Retinal pigment epithelial cell (primary cell): ENCODE data around the gene HNRNPA1.
"Not testable (repeated sequence)": the region's sequence is repeated elsewhere in the genome, so short reads cannot be mapped to it uniquely, and the experiment has no call there.

Experiments
- DNase-seq: peaks from one replicate; pipeline ENCODE4 v3.0.0-alpha.2; 2010; ENCODE audit warnings: low read depth
- H3K4me3 ChIP-seq: 2 replicates; pipeline ENCODE4 v1.5.1; 2011; ENCODE audit warnings: mild to moderate bottlenecking, low read length, control low read depth, moderate library complexity
- TF ChIP-seq, protein P1 (sequence below): conservative IDR thresholded peaks from 2 replicates; pipeline ENCODE4 v1.5.1; 2011; ENCODE audit warnings: low read depth, low read length, control low read depth, inconsistent platforms

HNRNPA1 gene

DNA sequence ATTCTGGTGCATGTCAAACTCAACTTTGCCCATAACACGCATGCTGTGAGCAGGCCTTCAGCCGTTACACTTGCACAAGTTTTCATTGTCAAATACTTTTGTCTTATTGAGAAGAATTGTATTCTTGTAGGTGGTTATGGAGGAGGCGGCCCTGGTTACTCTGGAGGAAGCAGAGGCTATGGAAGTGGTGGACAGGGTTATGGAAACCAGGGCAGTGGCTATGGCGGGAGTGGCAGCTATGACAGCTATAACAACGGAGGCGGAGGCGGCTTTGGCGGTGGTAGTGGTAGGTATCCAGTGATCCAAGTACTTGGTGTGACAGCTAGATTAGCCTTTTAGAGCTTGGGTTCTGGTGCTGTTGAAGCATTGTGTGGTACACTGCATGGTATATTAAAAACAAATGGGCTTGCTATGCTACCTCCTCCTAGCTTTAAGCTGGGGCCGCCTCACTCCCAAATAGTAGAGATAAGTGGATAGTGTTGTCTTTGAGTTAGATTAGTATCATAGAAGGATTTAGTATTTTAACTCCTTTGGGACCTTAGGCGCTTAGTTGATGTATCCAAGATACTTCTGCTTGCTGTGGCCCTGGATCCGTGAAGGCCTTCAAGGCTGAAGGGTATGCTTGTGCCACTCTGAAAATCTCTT, 2.5 kb downstream of the HNRNPA1 start:
- H3K4me3 ChIP-seq, result peak overlapping the region; percentile 98
- TF ChIP-seq, protein P1, sequence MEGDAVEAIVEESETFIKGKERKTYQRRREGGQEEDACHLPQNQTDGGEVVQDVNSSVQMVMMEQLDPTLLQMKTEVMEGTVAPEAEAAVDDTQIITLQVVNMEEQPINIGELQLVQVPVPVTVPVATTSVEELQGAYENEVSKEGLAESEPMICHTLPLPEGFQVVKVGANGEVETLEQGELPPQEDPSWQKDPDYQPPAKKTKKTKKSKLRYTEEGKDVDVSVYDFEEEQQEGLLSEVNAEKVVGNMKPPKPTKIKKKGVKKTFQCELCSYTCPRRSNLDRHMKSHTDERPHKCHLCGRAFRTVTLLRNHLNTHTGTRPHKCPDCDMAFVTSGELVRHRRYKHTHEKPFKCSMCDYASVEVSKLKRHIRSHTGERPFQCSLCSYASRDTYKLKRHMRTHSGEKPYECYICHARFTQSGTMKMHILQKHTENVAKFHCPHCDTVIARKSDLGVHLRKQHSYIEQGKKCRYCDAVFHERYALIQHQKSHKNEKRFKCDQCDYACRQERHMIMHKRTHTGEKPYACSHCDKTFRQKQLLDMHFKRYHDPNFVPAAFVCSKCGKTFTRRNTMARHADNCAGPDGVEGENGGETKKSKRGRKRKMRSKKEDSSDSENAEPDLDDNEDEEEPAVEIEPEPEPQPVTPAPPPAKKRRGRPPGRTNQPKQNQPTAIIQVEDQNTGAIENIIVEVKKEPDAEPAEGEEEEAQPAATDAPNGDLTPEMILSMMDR, result no peak
- no peak for DNase-seq

- not testable (repeated sequence) for DNase-seq
These were observed 3.7 kb downstream of the HNRNPA1 start for GRCh38 chr12:54284070-54284780.

DNA sequence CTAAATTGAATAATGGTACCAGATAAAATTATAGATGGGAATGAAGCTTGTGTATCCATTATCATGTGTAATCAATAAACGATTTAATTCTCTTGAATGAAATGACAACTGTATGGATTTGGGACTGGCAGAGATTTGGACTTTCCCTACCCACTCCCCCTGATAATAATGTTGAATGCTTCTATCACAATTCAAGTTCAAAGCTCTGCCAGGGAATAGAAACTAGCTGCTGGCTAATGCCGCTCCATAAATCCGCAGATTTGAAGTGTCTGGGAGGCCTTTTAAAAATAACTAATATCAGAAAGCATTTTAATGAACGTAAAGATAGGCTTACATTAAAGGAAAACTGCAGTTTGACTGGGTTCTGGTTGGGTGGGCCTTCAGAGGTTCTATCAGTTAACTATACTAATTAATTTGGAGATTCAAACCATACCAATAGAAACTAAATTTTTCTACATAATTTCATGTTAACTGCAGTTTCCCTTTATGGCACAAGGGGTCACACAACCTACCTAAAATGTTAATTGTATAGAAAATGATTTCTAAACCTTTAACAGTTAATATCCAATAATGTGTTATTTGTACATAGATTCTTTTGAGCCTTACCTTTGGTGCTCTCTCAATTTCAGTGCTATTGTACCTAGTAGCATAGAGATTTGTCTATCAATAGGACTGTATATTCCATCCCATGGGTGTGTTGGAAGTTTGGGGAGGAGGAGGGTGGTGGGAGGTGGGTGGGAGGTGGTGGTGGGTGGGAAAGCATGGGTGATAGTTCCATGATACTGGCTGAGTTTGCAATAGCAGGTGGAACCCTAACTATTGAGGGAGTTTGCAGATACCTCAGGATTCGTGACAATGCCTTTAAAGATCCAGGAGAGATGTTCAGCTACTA, 4.9 kb downstream of the HNRNPA1 start:
- no peak for DNase-seq
- peak overlapping the region; percentile 41 for H3K4me3 ChIP-seq

More at GRCh38 chr12:54284070-54284780, 3.7 kb downstream of the HNRNPA1 start:
- peak overlapping the region; percentile 98 for H3K4me3 ChIP-seq

GRCh38 chr12:54286042-54287030, 5.8 kb downstream of the HNRNPA1 start:
- H3K4me3 ChIP-seq, result no peak overlapping the region
- TF ChIP-seq, protein P1, result no peak
- no peak for DNase-seq

More for the DNA sequence above, 4.9 kb downstream of the HNRNPA1 start:
- TF ChIP-seq, protein P1, result peak; percentile 45

GRCh38 chr12:54287261-54288157, 7.0 kb downstream of the HNRNPA1 start:
- H3K4me3 ChIP-seq, result no peak overlapping the region
- TF ChIP-seq, protein P1, result no peak
- no peak for DNase-seq

- no peak for DNase-seq
- no peak overlapping the region for H3K4me3 ChIP-seq
- TF ChIP-seq, protein P1, result no peak
These were observed 11.8 kb downstream of the HNRNPA1 start for GRCh38 chr12:54292083-54292930.
